Smooth muscle cell (in vitro differentiated cells): ENCODE measurements around the gene CDK6. TPM values are rescaled to one million over a fixed set of nuclear protein-coding genes. Genes with fewer than 3 reads are reported as not detected.

Experiments
- DNase-seq: peaks from one replicate; lab custom pipeline; 2025; ENCODE audit not compliant: unreplicated experiment; lab: John Stamatoyannopoulos, UW
- H2AFZ ChIP-seq: fragments of 200-600 bp; sonication (generic); 2 replicates; pipeline ENCODE4 v1.6.0; 2016; ENCODE audit warnings: antibody characterized with exemption, low read depth, mild to moderate bottlenecking
- H3F3A ChIP-seq: fragments of 200-600 bp; sonication (generic); 2 replicates; pipeline ENCODE4 v1.6.0; 2017; ENCODE audit warnings: antibody characterized with exemption, low read depth
- H3K27ac ChIP-seq: fragments of 200-600 bp; sonication (generic); 2 replicates; pipeline ENCODE4 v1.5.1; 2016; ENCODE audit warnings: low read depth, mild to moderate bottlenecking
- H3K27me3 ChIP-seq: fragments of 200-600 bp; sonication (generic); 2 replicates; pipeline ENCODE4 v1.6.1; 2016; ENCODE audit warnings: low read depth, mild to moderate bottlenecking
- H3K36me3 ChIP-seq: fragments of 200-600 bp; sonication (generic); 2 replicates; pipeline ENCODE4 v1.5.1; 2016; ENCODE audit warnings: low read depth
- H3K4me1 ChIP-seq: fragments of 200-600 bp; sonication (generic); 2 replicates; pipeline ENCODE4 v1.5.1; 2016; ENCODE audit warnings: low read depth
- H3K4me2 ChIP-seq: fragments of 200-600 bp; sonication (generic); 2 replicates; pipeline ENCODE4 v1.6.0; 2016; ENCODE audit warnings: mild to moderate bottlenecking
- H3K4me3 ChIP-seq: fragments of 200-600 bp; sonication (generic); 2 replicates; pipeline ENCODE4 v1.5.1; 2016; ENCODE audit warnings: mild to moderate bottlenecking
- H3K79me2 ChIP-seq: fragments of 200-600 bp; sonication (generic); 2 replicates; pipeline ENCODE4 v1.6.0; 2016; ENCODE audit warnings: low read depth, mild to moderate bottlenecking
- H3K9ac ChIP-seq: fragments of 200-600 bp; sonication (generic); 2 replicates; pipeline ENCODE4 v1.6.0; 2016; ENCODE audit warnings: low read depth
- H3K9me3 ChIP-seq: fragments of 200-600 bp; sonication (generic); replicated peaks from 2 replicates; pipeline ENCODE4 v1.5.1; 2016; ENCODE audit warnings: low read depth
- H4K20me1 ChIP-seq: fragments of 200-600 bp; sonication (generic); 2 replicates; pipeline ENCODE4 v1.6.0; 2016; ENCODE audit warnings: low read depth
- WGBS: methylation state at CpG from one replicate; pipeline ENCODE4 v1.1.7; 2016; ENCODE audit warnings: low lambda C conversion rate; 5-methylcytosine and 5-hydroxymethylcytosine counted together
- polyA plus RNA-seq: library from polyadenylated mRNA; unstranded; fragments of >200 nt; fragmentation: Nextera tagmentation; extraction: Ambion mirVana; gene quantifications from 2 replicates; pipeline ENCODE4 v1.2.1, GENCODE V29; 2016
- total RNA-seq: library from RNA; depleted of rRNA; stranded (reverse); fragments of >200 nt; gene quantifications from 2 replicates; pipeline ENCODE4 v1.2.3, GENCODE V29; 2014
- TF ChIP-seq, protein P1 (sequence below): fragments of 200-600 bp; sonication (generic); IDR thresholded peaks from 2 replicates; pipeline ENCODE4 v1.5.1; 2017; ENCODE audit warnings: borderline replicate concordance, mild to moderate bottlenecking, antibody characterized with exemption; ENCODE audit not compliant: insufficient read depth, poor library complexity, severe bottlenecking

Gene CDK6
- total and polyA plus RNA-seq, 2 experiments from 2014 or later, result 34.2 to 99.2 TPM

DNA sequence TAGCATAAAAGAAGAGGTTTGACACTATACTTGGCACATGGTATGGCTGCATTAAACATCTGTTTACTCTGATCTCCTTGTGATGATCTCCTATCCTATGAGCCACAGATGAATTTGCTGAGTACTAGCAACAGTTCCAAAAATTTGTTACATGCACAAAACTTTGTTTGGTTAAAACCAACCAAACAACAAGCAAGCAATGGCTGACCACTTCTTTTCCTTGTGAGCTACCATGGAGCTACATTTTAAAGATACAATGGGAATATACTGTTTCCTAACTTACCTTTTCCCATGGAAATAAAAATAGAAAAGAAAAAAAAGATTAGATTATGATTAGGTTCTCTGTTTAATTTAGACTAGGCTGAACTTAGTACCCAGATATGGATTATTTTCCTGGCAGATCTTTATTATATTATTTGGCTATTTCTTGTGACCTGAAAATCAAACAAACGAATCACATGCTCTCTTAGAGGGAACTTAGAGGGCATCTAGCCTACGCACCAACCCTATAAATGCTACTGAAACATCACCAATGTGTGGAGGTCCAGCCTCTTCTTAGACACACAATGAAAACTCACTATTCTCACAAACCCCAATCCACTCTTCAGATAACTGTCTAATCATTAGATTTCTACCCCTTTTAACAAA, 166.0 kb downstream of the CDK6 start:
- H3K4me2 ChIP-seq, result no peak overlapping the region
- peaks cover 14% of the 10 kb centered on the region for H3K79me2 ChIP-seq

DNA sequence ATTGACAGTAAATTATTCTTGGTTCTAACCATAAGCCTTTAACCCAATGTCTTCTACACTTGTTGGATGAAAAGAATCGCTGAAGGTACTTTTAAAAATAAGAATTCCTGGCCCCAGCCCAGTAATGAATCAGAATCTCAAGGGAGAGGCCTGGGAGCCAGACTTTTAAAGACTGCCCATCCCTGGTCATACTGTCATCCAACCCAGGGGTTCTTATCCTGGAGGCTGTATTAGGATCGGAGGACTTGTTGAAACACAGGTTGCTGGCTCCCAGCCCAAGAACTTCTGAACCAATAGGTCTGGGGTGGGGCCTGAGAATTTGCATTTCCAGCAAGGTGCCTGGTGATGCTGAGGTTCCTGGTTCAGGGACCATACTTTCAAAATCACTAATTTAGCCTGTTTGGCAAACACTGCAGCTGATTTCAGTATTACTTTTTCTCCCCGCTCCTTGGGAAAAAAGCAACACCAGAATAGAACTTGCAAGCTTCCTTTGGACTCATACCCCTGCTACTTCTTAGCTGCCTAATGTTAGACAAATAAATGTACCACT, 166.7 kb downstream of the CDK6 start:
- TF ChIP-seq, protein P1, sequence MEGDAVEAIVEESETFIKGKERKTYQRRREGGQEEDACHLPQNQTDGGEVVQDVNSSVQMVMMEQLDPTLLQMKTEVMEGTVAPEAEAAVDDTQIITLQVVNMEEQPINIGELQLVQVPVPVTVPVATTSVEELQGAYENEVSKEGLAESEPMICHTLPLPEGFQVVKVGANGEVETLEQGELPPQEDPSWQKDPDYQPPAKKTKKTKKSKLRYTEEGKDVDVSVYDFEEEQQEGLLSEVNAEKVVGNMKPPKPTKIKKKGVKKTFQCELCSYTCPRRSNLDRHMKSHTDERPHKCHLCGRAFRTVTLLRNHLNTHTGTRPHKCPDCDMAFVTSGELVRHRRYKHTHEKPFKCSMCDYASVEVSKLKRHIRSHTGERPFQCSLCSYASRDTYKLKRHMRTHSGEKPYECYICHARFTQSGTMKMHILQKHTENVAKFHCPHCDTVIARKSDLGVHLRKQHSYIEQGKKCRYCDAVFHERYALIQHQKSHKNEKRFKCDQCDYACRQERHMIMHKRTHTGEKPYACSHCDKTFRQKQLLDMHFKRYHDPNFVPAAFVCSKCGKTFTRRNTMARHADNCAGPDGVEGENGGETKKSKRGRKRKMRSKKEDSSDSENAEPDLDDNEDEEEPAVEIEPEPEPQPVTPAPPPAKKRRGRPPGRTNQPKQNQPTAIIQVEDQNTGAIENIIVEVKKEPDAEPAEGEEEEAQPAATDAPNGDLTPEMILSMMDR, result no peak
- Histone ChIP-seq H3K27ac (no peak overlapping the region), H3K36me3 (peaks cover 8% of the 10 kb centered on the region), H4K20me1 (peaks cover 41% of the 10 kb centered on the region), H3K4me1 (no peaks in the 10 kb centered on the region), H3K79me2 (peaks cover 8% of the 10 kb centered on the region), H3K4me2 (no peak overlapping the region), H3K9ac (no peak overlapping the region), H2AFZ (no peak overlapping the region), H3F3A (no peaks in the 10 kb centered on the region), H3K27me3 (no peaks in the 10 kb centered on the region), H3K4me3 (no peak overlapping the region), H3K9me3 (no peaks in the 10 kb centered on the region)
- DNase-seq, result no peak
- WGBS, result 100% methylated on average over 3 of the region's 3 CpGs

More for the DNA sequence above, 166.0 kb downstream of the CDK6 start:
- WGBS, result 97% methylated on average over 2 of the region's 2 CpGs
- Histone ChIP-seq H4K20me1 (peaks cover 36% of the 10 kb centered on the region), H3K4me3 (no peak overlapping the region), H3F3A (no peaks in the 10 kb centered on the region), H3K9ac (no peak overlapping the region), H3K27ac (no peak overlapping the region), H3K27me3 (no peaks in the 10 kb centered on the region), H2AFZ (no peak overlapping the region), H3K36me3 (peaks cover 8% of the 10 kb centered on the region), H3K4me1 (no peaks in the 10 kb centered on the region), H3K9me3 (no peaks in the 10 kb centered on the region)
- TF ChIP-seq, protein P1, result no peak
- no peak for DNase-seq

DNA sequence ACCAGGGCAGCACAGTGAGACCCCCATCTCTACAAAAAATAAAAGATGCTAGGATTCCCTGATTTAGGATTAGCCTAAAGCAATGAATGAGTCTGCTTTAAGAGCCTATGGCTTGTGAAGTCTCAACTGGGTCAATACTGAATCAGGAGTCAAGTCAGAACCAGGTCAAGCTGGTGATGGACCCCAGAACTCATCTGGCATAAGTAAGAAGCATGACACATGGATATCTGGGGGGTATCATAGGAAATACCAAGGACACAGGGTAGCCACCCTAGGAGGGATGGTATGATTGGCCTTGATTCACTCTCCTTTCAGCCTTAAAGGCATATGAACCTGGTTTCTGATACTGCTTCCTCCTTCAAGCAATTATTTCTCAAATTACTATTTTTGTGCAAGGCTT, 167.8 kb downstream of the CDK6 start:
- Histone ChIP-seq H3K4me2 (no peak overlapping the region), H3K27me3 (no peaks in the 10 kb centered on the region), H3K4me3 (no peak overlapping the region), H2AFZ (no peak overlapping the region), H4K20me1 (peaks cover 44% of the 10 kb centered on the region), H3K27ac (no peak overlapping the region), H3K9ac (no peak overlapping the region), H3K36me3 (peaks cover 8% of the 10 kb centered on the region), H3K9me3 (no peaks in the 10 kb centered on the region), H3K79me2 (peaks cover 7% of the 10 kb centered on the region), H3F3A (no peaks in the 10 kb centered on the region), H3K4me1 (no peaks in the 10 kb centered on the region)
- TF ChIP-seq, protein P1, result no peak
- no peak for DNase-seq
